Mucosa of descending colon (tissue), 3 donors: ENCODE results near the gene CACNA2D1. TPM values are rescaled to one million over a fixed set of nuclear protein-coding genes. Genes with fewer than 3 reads are reported as not detected.

Experiments used
- ATAC-seq: fragments of 200-7000 bp; cut with Tn5 transposase; one replicate; pipeline ENCODE4 v1.9.1; 2020; ENCODE audit warnings: mild to moderate bottlenecking, moderate library complexity
- DNase-seq, 3 donors: peaks; one replicate each; pipeline ENCODE4 v3.0.0-alpha.2; 2020
- H3K36me3 ChIP-seq: fragments of 200-600 bp; one replicate; pipeline ENCODE4 v1.8.0; 2021; ENCODE audit warnings: low read depth, mild to moderate bottlenecking
- H3K4me1 ChIP-seq: fragments of 200-600 bp; one replicate; pipeline ENCODE4 v1.8.0; 2021; ENCODE audit warnings: low read depth, mild to moderate bottlenecking
- H3K4me3 ChIP-seq: fragments of 200-600 bp; one replicate; pipeline ENCODE4 v1.8.0; 2021; ENCODE audit warnings: mild to moderate bottlenecking
- H3K9me3 ChIP-seq: fragments of 200-600 bp; one replicate; pipeline ENCODE4 v1.8.0; 2021; ENCODE audit warnings: mild to moderate bottlenecking
- CTCF ChIP-seq: fragments of 200-600 bp; IDR thresholded peaks from one replicate; pipeline ENCODE4 v1.8.0; 2022; ENCODE audit warnings: antibody characterized with exemption, mild to moderate bottlenecking
- intact Hi-C, 2 donors: fragments of 100-400 bp; cut with DNase I in 1 of 2; cut with micrococcal nuclease in 1 of 2; formaldehyde crosslinking; loops; one replicate each; pipeline versions ENCODE4 v1.11.0 to v1.11.1; 2022; cut with DNase I, micrococcal nuclease
- total RNA-seq, 3 donors: library from RNA; stranded (reverse); fragmentation: NEBNext Ultra II Directional in 2 of 3; extraction: Animal tissue kit (Norgen Biotek cat#: 25700) in 2 of 3; gene quantifications; one replicate each; pipeline versions ENCODE4 v1.2.1 to v1.2.4, GENCODE V29; 2021 to 2023
- donor health status: DM: no; HTN: no; CAD: no; lungs with moderate emphysema.
- donor health status: DM: no; HTN: no; CAD: no.
- donor health status: DM: no; HTN: yes; CAD: no.

Gene CACNA2D1
- total RNA-seq, 3 donors from 2014 or later: 3.9 to 44.1 (median 6.9) TPM

- no peaks in the 10 kb centered on the region for H3K9me3 ChIP-seq
- DNase-seq (no peak), ATAC-seq (no peak)
- intact Hi-C loops: no loop called here
- H3K4me1 ChIP-seq: no peaks in the 10 kb centered on the region
- H3K4me3 ChIP-seq: no peak overlapping the region
- no peak for TF ChIP-seq CTCF
- H3K36me3 ChIP-seq: no peaks in the 10 kb centered on the region
Measured at GRCh38 chr7:82028097-82028496, 415.5 kb downstream of the CACNA2D1 start.

- Histone ChIP-seq H3K9me3 (no peaks in the 10 kb centered on the region), H3K4me3 (no peak overlapping the region), H3K36me3 (no peaks in the 10 kb centered on the region), H3K4me1 (no peaks in the 10 kb centered on the region)
- ATAC-seq: no peak
- no peak for DNase-seq
- intact Hi-C loops: no loop called here
- TF ChIP-seq CTCF: no peak
Measured at GRCh38 chr7:82021713-82022112, 421.9 kb downstream of the CACNA2D1 start.

- TF ChIP-seq CTCF: no peak
- no peaks in the 10 kb centered on the region for H3K9me3 ChIP-seq
- no peaks in the 10 kb centered on the region for H3K36me3 ChIP-seq
- DNase-seq: no peak
- H3K4me3 ChIP-seq: no peak overlapping the region
- intact Hi-C loops: no loop called here
- ATAC-seq: no peak
- H3K4me1 ChIP-seq: no peaks in the 10 kb centered on the region
Measured at GRCh38 chr7:82021036-82021435, 422.5 kb downstream of the CACNA2D1 start.

GRCh38 chr7:82019551-82020475, 423.8 kb downstream of the CACNA2D1 start:
- Histone ChIP-seq H3K36me3 (no peaks in the 10 kb centered on the region), H3K9me3 (no peaks in the 10 kb centered on the region), H3K4me1 (no peaks in the 10 kb centered on the region), H3K4me3 (no peak overlapping the region)
- ATAC-seq: no peak
- intact Hi-C loops: loop anchor here in 1 of 2 donors (10.0 kb wide), 1 partner anchor 525 kb away; no protein-coding TSS in a partner anchor
- no peak for DNase-seq
- TF ChIP-seq CTCF: no peak

GRCh38 chr7:82018226-82018625, 425.4 kb downstream of the CACNA2D1 start:
- TF ChIP-seq CTCF: no peak
- DNase-seq (no peak), ATAC-seq (no peak)
- Histone ChIP-seq H3K36me3 (no peaks in the 10 kb centered on the region), H3K9me3 (no peaks in the 10 kb centered on the region), H3K4me1 (no peaks in the 10 kb centered on the region), H3K4me3 (no peak overlapping the region)
- intact Hi-C loops: loop anchor here in 1 of 2 donors (10.0 kb wide), 1 partner anchor 523 kb away; no protein-coding TSS in a partner anchor
